ENCODE data around the gene TMEM147. TPM values are rescaled to one million over a fixed set of nuclear protein-coding genes. Genes with fewer than 3 reads are reported as not detected.

The TMEM147 gene
- total and polyA plus RNA-seq, 2 of the 4 experiments (the other 2 are of a cell fraction): 67.6 to 108 TPM

DNA sequence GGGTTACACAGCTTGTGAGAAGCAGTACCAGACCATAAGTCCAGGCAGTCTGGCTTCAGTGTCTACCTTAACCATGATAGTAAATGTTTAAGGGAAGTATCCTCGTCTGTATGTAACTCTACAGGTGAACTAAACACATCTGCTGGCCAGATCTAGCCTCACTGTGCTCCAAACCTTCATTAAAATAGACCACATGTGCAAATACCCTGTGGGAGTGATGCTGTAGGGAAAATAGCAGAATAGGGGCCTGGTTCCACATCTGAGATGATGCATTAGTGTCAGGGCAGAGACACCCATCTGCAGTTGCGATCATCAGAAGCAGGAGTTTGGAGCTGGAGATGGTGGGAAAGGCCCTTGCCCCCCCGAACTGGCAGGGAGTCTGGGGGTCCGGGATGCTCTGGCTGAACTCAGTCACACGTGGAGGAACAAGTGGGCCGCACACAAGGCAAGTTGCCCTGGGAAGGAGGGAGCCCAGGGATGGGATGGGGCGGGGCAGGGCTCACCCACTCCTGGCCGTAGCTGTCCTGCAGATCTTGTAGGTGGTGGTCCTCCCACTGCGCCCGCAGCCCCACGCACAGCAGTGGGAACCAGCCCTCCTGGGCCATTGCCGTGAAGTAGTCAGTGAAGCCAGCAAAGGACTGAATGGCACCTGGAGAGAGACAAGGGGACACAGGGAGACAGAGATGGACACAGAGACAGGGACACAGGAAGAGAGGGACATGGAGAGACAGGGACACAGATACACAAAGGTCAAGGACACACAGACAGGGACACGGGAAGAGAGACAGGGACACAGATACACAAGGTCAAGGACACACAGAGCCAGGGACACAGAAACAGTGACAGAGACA, 7.3 kb downstream of the TMEM147 start:
- H4K8ac ChIP-seq (ENCODE audit: low read depth in 2 of 2, low read length in 2 of 2): no peak overlapping the region
- intact Hi-C loops (cut with micrococcal nuclease): no loop called here
- H2AK5ac ChIP-seq (ENCODE audit: low read depth, low read length): no peak overlapping the region
- peaks cover 3 to 6% of the 10 kb centered on the region in 2 experiments; a peak in 2 of 4 replicates for H3K79me1 ChIP-seq (ENCODE audit: low read depth in 1 of 2, low read length in 2 of 2)
- H3K14ac ChIP-seq (replicated peaks; ENCODE audit: low read depth, low read length): no peak overlapping the region
- no peak overlapping the region for H2BK120ac ChIP-seq (ENCODE audit: low read depth, low read length)
- in situ Hi-C loops (cut with MboI; ENCODE audit: low sequenced_read_pairs): no loop called here
- no peak for DNase-seq
- H3K9ac ChIP-seq (ENCODE audit: low read depth, low read length): no peak overlapping the region
- H3K18ac ChIP-seq (ENCODE audit: low read depth, low read length): no peak overlapping the region
- H3K4me1 ChIP-seq (ENCODE audit: control insufficient read depth, insufficient read depth, low read length): no peaks in the 10 kb centered on the region
- H3K23ac ChIP-seq (ENCODE audit: low read depth, low read length): no peak overlapping the region
- H3K27ac ChIP-seq (ENCODE audit: insufficient read depth, low read length): no peak overlapping the region
- H2BK15ac ChIP-seq (ENCODE audit: low read depth, low read length): no peak overlapping the region
- H3K4me3 ChIP-seq (ENCODE audit: insufficient read depth, low read depth, low read length): no peak overlapping the region
- dilution Hi-C loops (cut with HindIII; ENCODE audit: low sequenced_read_pairs, unreplicated experiment): no loop called here
- peaks cover 2% of the 10 kb centered on the region; the same call in 1 of the 2 replicates for H3K36me3 ChIP-seq (ENCODE audit: control insufficient read depth, insufficient read depth, low read length)
- WGBS, 2 experiments (ENCODE audit: extremely low coverage in 2 of 2, insufficient read length in 1 of 2): 65% methylated on average over 5 of the region's 13 CpGs; no CpG with 5 or more reads in 1 of the 2 experiments
- no peak overlapping the region for H2AFZ ChIP-seq (replicated peaks; ENCODE audit: low read length, poor library complexity)
- no peak overlapping the region for H4K5ac ChIP-seq (ENCODE audit: low read depth, low read length)
- ChIA-PET POLR2A (ENCODE audit: unreplicated experiment) (no interaction called here), CTCF (no interaction called here)
- no peak for ATAC-seq (ENCODE audit: low read depth)
- H4K20me1 ChIP-seq (ENCODE audit: insufficient read depth, low read length): 0 out of 2 replicates have a peak, but pooled peaks cover 7% of the 10 kb centered on the region
- H2BK20ac ChIP-seq (ENCODE audit: low read depth, low read length): no peak overlapping the region
- no peaks in the 10 kb centered on the region for H3K9me3 ChIP-seq (ENCODE audit: control insufficient read depth, insufficient read depth, low read length)
- H3K9me1 ChIP-seq (ENCODE audit: insufficient read depth, low read length): no peaks in the 10 kb centered on the region
- H3K56ac ChIP-seq (ENCODE audit: extremely low read depth, insufficient read depth, low read length): no peak overlapping the region
- H3K27me3 ChIP-seq (ENCODE audit: control insufficient read depth, insufficient read depth, low read length): peaks cover 20% of the 10 kb centered on the region
- TF ChIP-seq POLR2A (IDR thresholded peaks at IDR 0.05; ENCODE audit: low read depth, low read length) (no peak), MAZ (IDR thresholded peaks at IDR 0.05; ENCODE audit: borderline replicate concordance, low read depth, low read length) (no peak), FOS (IDR thresholded peaks at IDR 0.05; ENCODE audit: low read depth, low read length) (no peak), RCOR1 (IDR thresholded peaks at IDR 0.05; ENCODE audit: insufficient replicate concordance, low read length) (no peak), SMC3 (IDR thresholded peaks at IDR 0.05; ENCODE audit: low read depth, low read length) (no peak)
- H3K4me2 ChIP-seq (ENCODE audit: low read depth, low read length): no peak overlapping the region
- BruUV-seq (replicated peaks): no TSS peak
- no peak overlapping the region for H3K4ac ChIP-seq (ENCODE audit: low read depth, low read length)
- H4K91ac ChIP-seq (ENCODE audit: insufficient read depth, low read depth, low read length): no peak overlapping the region
- no peak overlapping the region for H2BK5ac ChIP-seq (ENCODE audit: low read depth, low read length, poor library complexity, severe bottlenecking)
- no peak overlapping the region for H2AK9ac ChIP-seq (replicated peaks; ENCODE audit: low read depth, low read length, poor library complexity)
